ENCODE data around the gene KCTD17. TPM values are rescaled to one million over a fixed set of nuclear protein-coding genes. Genes with fewer than 3 reads are reported as not detected.
"Not testable (repeated sequence)": the region's sequence is repeated elsewhere in the genome, so short reads cannot be mapped to it uniquely, and the experiment has no call there.

The KCTD17 gene
- polyA plus RNA-seq, 6 donors from 2014 or later = 6.7 to 15.6 (median 9.5) TPM

DNA sequence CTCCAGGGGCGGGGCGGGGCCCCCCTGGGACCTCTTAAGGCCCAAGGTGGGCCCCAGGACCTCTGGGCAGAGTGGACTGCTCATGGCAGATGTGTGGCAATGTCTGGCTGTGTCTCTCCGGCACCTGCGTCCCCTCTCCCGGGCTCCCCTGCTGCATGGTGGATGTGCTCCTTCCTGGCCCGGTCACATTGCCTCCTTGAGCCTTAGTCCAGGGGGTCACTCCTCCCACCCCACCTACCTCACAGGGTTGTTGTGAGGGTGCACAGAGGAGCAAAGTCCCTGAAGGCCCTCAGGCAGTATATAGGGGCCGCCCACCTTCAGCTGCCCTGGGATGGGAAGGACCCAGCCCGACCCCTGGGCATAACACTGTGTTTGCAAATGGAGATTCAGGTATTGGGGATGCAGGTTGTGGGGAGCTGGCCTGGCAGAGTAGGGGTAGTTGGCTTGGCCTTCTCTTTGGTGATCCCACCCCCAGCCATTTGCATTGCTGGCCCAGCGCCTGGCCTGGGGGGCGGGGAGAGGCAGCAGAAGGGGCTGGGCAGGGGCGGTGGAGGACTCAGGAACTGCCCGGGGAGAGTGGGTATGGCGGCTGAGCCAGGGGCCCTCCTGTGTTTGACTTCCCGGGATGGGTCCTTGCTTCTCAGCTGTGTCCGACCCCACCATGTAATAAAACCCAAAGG is 11.3 kb downstream of the KCTD17 start:
- DNase-seq = no peak
- ATAC-seq (ENCODE audit: low read depth in 2 of 2) = no peak
- Mint-ChIP-seq H3K27me3 (peaks cover 3 to 16% (median 4%) of the 10 kb centered on the region in 3 donors), H3K4me3 (no peak overlapping the region), H3K36me3 (peaks cover 0 to 10% of the 10 kb centered on the region in 2 donors), H3K4me1 (peaks cover 0 to 13% (median 0%) of the 10 kb centered on the region in 3 donors), H3K9me3 (no peaks in the 10 kb centered on the region), H3K27ac (no peak overlapping the region)

DNA sequence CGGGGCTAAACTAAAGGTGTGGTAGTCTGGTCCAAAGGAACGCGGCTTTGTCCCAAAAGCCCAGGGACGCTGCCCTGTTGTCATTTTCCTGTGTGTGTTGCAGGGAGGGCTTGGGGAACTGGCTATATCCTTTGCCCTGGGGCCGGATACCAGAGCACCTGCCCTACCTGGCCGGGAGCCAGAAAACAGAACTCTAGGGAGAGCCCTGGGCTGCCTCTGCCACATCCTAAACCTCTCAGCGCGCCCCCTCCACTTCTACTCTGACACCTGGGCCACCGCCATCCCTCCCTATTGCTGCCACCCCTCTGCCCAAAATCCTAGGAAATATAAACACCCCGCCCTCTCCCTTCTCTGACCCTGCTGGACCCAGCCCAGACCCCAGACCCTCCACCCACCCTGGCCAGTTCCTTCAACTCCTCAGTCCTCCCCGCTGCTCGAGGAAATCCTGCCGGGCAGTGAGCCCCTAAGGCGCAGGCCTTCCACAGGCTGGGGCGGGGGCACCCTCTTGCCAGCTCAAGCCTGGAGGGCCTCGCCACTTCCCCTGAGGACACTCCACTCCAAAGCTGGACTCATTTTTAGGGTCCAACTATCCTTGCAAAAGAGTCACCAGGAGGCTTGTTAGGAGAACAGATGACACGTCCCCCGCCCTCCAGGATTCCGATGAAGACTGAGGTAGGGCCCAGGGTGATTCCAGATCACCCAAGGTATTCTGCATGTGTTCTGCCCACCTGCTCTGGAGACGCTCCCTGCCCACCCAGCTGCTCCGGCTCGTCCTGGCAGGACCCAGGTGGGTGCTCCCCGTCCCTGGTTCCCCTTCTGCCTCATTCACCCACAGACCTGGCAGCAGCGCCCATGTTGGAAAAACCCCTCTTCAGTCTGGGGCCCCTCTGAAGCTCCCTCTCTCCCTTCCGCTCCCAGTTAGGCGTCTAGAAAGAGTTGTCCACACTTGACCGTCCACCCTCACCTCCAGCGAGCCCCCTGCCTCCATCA is 12.2 kb downstream of the KCTD17 start:
- Mint-ChIP-seq H3K27ac (peak overlapping the region in 1 of 6 donors; percentile 39), H3K4me3 (no peak overlapping the region), H3K27me3 (peaks cover 9 to 25% (median 11%) of the 10 kb centered on the region in 3 donors), H3K36me3 (peaks cover 0 to 10% of the 10 kb centered on the region in 2 donors), H3K4me1 (peaks cover 0 to 13% (median 0%) of the 10 kb centered on the region in 3 donors), H3K9me3 (no peaks in the 10 kb centered on the region)
- DNase-seq = no peak
- ATAC-seq (ENCODE audit: low read depth in 2 of 2) = no peak

GRCh38 chr22:37064553-37064952 is 13.0 kb downstream of the KCTD17 start:
- peaks cover 0 to 10% of the 10 kb centered on the region in 2 donors for H3K36me3 Mint-ChIP-seq
- peak overlapping the region in 1 of 6 donors; percentile 39 for H3K27ac Mint-ChIP-seq
- H3K9me3 Mint-ChIP-seq = no peaks in the 10 kb centered on the region
- H3K4me3 Mint-ChIP-seq = no peak overlapping the region
- H3K27me3 Mint-ChIP-seq = peaks cover 11 to 28% (median 12%) of the 10 kb centered on the region in 3 donors
- ATAC-seq (ENCODE audit: low read depth in 2 of 2) = no peak
- peaks cover 0 to 13% (median 0%) of the 10 kb centered on the region in 3 donors for H3K4me1 Mint-ChIP-seq
- DNase-seq = no peak

- DNase-seq (no peak), ATAC-seq (ENCODE audit: low read depth in 2 of 2) (no peak)
- peaks cover 0 to 13% (median 0%) of the 10 kb centered on the region in 3 donors for H3K4me1 Mint-ChIP-seq
- peaks cover 11 to 34% (median 13%) of the 10 kb centered on the region in 3 donors for H3K27me3 Mint-ChIP-seq
- no peaks in the 10 kb centered on the region for H3K9me3 Mint-ChIP-seq
- H3K4me3 Mint-ChIP-seq = no peak overlapping the region
- peaks cover 0 to 10% of the 10 kb centered on the region in 2 donors for H3K36me3 Mint-ChIP-seq
- H3K27ac Mint-ChIP-seq = no peak overlapping the region
Observed at GRCh38 chr22:37065180-37065579, 13.6 kb downstream of the KCTD17 start.

DNA sequence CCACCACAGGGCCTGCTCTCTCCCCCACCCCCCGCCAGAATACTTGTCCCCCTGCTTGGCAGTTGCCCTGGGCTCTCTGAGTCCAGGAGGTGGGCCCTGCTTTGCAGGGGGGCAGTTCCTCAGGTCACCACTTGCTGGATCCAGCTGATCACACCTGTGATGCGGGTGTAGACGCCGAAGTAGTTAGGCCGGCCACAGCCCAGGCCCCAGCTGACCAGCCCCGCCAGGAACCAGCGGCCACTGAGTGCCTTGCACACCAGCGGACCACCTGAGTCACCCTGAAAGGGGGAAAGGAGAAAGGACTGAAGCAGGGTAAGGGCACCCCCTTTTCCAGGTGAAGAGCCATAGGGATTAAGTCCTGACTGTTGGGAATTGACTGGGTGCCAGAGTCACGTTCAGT is 14.4 kb downstream of the KCTD17 start:
- no peak for DNase-seq
- no peak overlapping the region for H3K27ac Mint-ChIP-seq
- H3K27me3 Mint-ChIP-seq = peaks cover 11 to 41% (median 13%) of the 10 kb centered on the region in 3 donors
- peaks cover 0 to 13% (median 0%) of the 10 kb centered on the region in 3 donors for H3K4me1 Mint-ChIP-seq
- H3K9me3 Mint-ChIP-seq = no peaks in the 10 kb centered on the region
- H3K36me3 Mint-ChIP-seq = peaks cover 0 to 6% of the 10 kb centered on the region in 2 donors
- H3K4me3 Mint-ChIP-seq = no peak overlapping the region
- ATAC-seq (ENCODE audit: low read depth in 2 of 2) = no peak

- Mint-ChIP-seq H3K4me3 (no peak overlapping the region), H3K36me3 (no peaks in the 10 kb centered on the region), H3K9me3 (no peaks in the 10 kb centered on the region), H3K27me3 (peaks cover 11 to 41% (median 13%) of the 10 kb centered on the region in 3 donors), H3K27ac (peak overlapping the region in 1 of 6 donors; percentile 35), H3K4me1 (peaks cover 0 to 12% (median 0%) of the 10 kb centered on the region in 3 donors)
- ATAC-seq (ENCODE audit: low read depth in 2 of 2) (no peak), DNase-seq (no peak)
Observed at GRCh38 chr22:37067428-37067827, 15.9 kb downstream of the KCTD17 start.

GRCh38 chr22:37068859-37069258 is 17.3 kb downstream of the KCTD17 start:
- no peak for DNase-seq
- Mint-ChIP-seq H3K9me3 (no peaks in the 10 kb centered on the region), H3K27me3 (peaks cover 11 to 41% (median 13%) of the 10 kb centered on the region in 3 donors), H3K4me3 (no peak overlapping the region), H3K36me3 (no peaks in the 10 kb centered on the region), H3K27ac (no peak overlapping the region), H3K4me1 (no peaks in the 10 kb centered on the region)
- peak in 1 of 2 donors; percentile 21 for ATAC-seq (ENCODE audit: low read depth in 2 of 2)

DNA sequence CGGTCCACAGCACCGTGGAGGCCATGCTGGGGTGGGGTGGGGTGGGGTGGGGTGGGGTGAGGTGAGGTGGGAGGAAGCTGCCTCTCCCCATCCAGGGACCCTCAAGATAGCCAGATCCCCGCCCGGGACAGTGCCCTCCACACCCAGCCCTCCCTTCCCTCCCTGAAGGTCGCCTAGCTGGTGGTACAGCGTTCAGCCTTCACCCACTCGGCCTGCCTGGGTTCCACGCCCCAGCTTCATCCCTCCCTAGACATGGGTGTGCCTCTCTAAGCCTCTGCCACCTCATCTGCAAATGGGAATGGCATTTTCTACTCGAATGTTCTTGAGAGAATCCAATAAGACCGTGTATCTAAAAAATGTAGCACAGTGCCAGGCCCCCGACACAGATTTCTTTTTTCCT is 17.8 kb downstream of the KCTD17 start:
- Mint-ChIP-seq H3K4me1 (no peaks in the 10 kb centered on the region), H3K27me3 (peaks cover 13 to 45% (median 15%) of the 10 kb centered on the region in 3 donors), H3K27ac (no peak overlapping the region), H3K9me3 (no peaks in the 10 kb centered on the region), H3K36me3 (no peaks in the 10 kb centered on the region), H3K4me3 (no peak overlapping the region)
- ATAC-seq (ENCODE audit: low read depth in 2 of 2) (no peak), DNase-seq (no peak)

DNA sequence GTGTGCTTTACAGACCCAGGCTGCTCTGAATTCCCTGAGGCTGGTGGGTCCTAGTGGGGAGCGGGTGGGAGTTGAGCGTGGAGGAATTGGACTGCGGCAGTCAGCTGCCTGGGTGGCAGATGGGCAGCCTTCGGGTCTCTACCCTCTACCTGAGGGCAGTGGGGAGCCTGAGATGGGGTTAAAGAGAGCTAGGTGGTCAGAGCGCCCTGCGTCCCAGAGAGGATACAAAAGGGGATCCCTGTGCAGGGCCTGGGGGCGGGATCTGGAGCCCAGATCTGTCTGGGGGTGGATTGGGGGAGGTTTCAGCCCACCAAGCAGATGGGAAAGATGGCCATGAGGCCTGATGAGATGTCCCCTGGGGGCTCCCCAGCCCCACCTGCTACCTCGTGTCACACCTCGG is 18.2 kb downstream of the KCTD17 start:
- Mint-ChIP-seq H3K9me3 (no peaks in the 10 kb centered on the region), H3K36me3 (no peaks in the 10 kb centered on the region), H3K27me3 (peaks cover 13 to 49% (median 19%) of the 10 kb centered on the region in 3 donors), H3K4me1 (no peaks in the 10 kb centered on the region), H3K27ac (no peak overlapping the region), H3K4me3 (no peak overlapping the region)
- no peak for ATAC-seq (ENCODE audit: low read depth in 2 of 2)
- DNase-seq = no peak

GRCh38 chr22:37070334-37070733 is 18.8 kb downstream of the KCTD17 start:
- Mint-ChIP-seq H3K4me1 (no peaks in the 10 kb centered on the region), H3K9me3 (no peaks in the 10 kb centered on the region), H3K36me3 (no peaks in the 10 kb centered on the region), H3K27me3 (peaks cover 16 to 55% (median 24%) of the 10 kb centered on the region in 3 donors), H3K27ac (no peak overlapping the region), H3K4me3 (no peak overlapping the region)
- ATAC-seq (ENCODE audit: low read depth in 2 of 2) (no peak), DNase-seq (no peak)

DNA sequence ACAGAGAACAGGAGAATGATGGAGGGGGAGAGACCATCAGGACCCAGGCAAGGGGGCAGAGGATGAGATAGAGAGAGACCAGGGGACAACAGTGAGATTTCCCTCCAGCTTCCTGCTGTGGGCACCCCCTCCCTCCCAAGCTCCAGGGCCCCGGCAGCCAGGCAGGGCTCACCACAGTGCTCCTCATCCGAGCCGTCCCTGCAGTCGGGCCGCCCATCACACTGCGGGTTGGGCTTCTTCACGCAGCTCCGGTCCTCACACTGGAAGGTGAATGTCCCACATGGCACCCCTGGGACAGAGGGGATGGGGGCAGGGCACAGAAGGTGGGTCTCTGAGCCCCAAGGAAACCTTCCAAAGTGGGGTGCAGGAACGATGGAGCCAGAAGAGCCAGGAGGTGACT is 19.2 kb downstream of the KCTD17 start:
- H3K4me3 Mint-ChIP-seq = no peak overlapping the region
- no peaks in the 10 kb centered on the region for H3K36me3 Mint-ChIP-seq
- peaks cover 20 to 59% (median 28%) of the 10 kb centered on the region in 3 donors for H3K27me3 Mint-ChIP-seq
- no peak overlapping the region for H3K27ac Mint-ChIP-seq
- no peaks in the 10 kb centered on the region for H3K9me3 Mint-ChIP-seq
- H3K4me1 Mint-ChIP-seq = no peaks in the 10 kb centered on the region
- DNase-seq = no peak
- ATAC-seq (ENCODE audit: low read depth in 2 of 2) = no peak

DNA sequence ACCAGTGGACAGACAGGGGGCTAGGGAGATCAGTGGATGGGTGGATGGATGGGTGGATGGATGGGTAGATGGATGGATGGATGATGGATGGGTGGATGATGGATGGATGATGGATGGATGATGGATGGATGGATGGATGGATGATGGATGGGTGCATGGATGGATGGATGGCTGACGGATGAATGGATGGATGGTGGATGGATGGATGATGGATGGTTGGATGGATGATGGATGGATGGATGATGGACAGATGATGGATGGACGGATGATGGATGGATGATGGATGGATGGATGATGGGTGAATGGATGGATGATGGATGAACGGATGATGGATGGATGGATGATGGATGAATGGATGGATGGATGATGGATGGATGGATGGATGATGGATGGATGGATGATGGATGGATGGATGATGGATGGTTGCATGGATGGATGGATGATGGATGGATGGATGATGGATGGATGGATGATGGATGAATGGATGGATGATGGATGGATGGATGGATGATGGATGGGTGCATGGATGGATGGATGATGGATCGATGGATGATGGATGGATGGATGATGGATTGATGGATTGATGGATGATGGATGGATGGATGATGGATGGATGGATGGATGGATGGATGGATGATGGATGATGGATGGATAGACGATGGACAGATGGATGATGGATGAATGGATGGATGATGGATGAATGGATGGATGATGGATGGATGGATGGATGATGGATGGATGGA is 20.5 kb downstream of the KCTD17 start:
- H3K27me3 Mint-ChIP-seq = peaks cover 21 to 56% (median 34%) of the 10 kb centered on the region in 3 donors
- not testable (repeated sequence) for ATAC-seq (ENCODE audit: low read depth in 2 of 2); H3K9me3 Mint-ChIP-seq; H3K27ac Mint-ChIP-seq; H3K4me3 Mint-ChIP-seq; DNase-seq; H3K36me3 Mint-ChIP-seq; H3K4me1 Mint-ChIP-seq

- Mint-ChIP-seq H3K27ac (no peak overlapping the region), H3K27me3 (peaks cover 19 to 54% (median 32%) of the 10 kb centered on the region in 3 donors), H3K36me3 (no peaks in the 10 kb centered on the region), H3K4me3 (no peak overlapping the region), H3K9me3 (no peaks in the 10 kb centered on the region), H3K4me1 (no peaks in the 10 kb centered on the region)
- ATAC-seq (ENCODE audit: low read depth in 2 of 2) (no peak), DNase-seq (no peak)
Observed at GRCh38 chr22:37072673-37073072, 21.1 kb downstream of the KCTD17 start.

All from naive B cell (primary cell).